Measurements from ENCODE around the gene TRMT44. TPM values are rescaled to one million over a fixed set of nuclear protein-coding genes. Genes with fewer than 3 reads are reported as not detected.

Gene TRMT44
- total RNA-seq, 1 experiment from 2014 or later: 22.9 TPM

DNA sequence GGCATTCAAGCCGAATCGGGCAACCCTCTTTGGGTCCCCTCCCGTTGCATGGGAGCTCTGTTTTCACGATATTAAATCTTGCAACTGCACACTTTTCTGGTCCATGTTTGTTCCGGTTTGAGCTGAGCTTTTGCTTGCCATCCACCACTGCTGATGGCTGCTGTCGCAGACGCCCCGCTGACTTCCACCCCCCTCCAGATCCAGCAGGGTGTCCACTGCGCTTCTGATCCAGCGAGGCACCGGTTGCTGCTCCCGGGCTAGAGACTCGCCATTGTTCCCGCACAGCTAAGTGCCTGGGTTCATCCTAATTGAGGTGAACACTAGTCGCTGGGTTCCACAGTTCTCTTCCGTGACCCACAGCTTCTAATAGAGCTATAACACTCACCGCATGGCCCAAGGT lies 13.3 kb upstream of the TRMT44 start:
- POLR2A ChIA-PET (ENCODE audit: low non-redundant PET): no interaction called here
- peak overlapping the region; percentile 85 for H3K4me3 ChIP-seq (ENCODE audit: low read depth, low read length, poor library complexity, severe bottlenecking)
- H3K4me1 ChIP-seq (ENCODE audit: insufficient read depth, low read length, poor library complexity, severe bottlenecking): no peaks in the 10 kb centered on the region
- TF ChIP-seq EZH2 (IDR thresholded peaks at IDR 0.05; ENCODE audit: borderline replicate concordance, low read depth, low read length, poor library complexity, severe bottlenecking): no peak
- TF ChIP-seq, protein P1, sequence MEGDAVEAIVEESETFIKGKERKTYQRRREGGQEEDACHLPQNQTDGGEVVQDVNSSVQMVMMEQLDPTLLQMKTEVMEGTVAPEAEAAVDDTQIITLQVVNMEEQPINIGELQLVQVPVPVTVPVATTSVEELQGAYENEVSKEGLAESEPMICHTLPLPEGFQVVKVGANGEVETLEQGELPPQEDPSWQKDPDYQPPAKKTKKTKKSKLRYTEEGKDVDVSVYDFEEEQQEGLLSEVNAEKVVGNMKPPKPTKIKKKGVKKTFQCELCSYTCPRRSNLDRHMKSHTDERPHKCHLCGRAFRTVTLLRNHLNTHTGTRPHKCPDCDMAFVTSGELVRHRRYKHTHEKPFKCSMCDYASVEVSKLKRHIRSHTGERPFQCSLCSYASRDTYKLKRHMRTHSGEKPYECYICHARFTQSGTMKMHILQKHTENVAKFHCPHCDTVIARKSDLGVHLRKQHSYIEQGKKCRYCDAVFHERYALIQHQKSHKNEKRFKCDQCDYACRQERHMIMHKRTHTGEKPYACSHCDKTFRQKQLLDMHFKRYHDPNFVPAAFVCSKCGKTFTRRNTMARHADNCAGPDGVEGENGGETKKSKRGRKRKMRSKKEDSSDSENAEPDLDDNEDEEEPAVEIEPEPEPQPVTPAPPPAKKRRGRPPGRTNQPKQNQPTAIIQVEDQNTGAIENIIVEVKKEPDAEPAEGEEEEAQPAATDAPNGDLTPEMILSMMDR (conservative IDR thresholded peaks at IDR 0.05; ENCODE audit: low read depth, low read length): no peak
- H3K27ac ChIP-seq (ENCODE audit: low read depth, low read length, poor library complexity, severe bottlenecking): peak overlapping the region; percentile 72
- BruUV-seq (replicated peaks): no TSS peak
- DNase-seq (ENCODE audit: low spot score): no peak
- no peaks in the 10 kb centered on the region for H3K27me3 ChIP-seq (replicated peaks; ENCODE audit: insufficient read depth, low read depth, low read length, poor library complexity)
- H3K36me3 ChIP-seq (ENCODE audit: insufficient read depth, low read length, poor library complexity, severe bottlenecking): no peaks in the 10 kb centered on the region
- H3K9me3 ChIP-seq (ENCODE audit: low read depth, low read length, poor library complexity, severe bottlenecking): no peaks in the 10 kb centered on the region
- intact Hi-C loops (cut with micrococcal nuclease; ENCODE audit: unreplicated experiment): no loop called here
- CTCF ChIA-PET: no interaction called here

DNA sequence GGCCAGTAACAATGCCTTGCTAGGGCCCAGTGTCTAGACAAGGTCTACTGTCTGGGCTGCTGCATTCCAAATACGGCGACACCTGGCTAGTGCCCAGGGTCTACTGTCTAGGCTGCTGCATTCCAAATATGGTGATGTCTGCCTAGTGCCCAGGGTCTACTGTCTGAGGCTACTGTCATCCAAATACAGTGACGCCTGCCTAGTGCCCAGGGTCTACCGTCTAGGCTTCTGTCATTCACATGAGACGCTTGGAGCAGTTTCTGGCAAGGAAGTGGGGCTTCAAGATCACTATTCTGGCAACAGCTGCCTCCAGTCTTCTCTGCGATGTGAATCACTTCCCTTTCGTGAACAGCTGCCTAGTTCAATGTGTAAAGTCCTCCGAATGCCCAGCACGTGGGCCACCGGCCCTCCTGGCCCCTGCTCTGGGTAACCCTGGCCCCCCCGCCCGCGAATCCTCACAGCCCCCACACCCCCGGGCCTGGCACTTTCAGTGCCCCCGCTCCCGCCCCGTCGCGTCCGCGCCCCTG lies 12.8 kb upstream of the TRMT44 start:
- no TSS peak for BruUV-seq (replicated peaks)
- intact Hi-C loops (cut with micrococcal nuclease; ENCODE audit: unreplicated experiment): no loop called here
- H3K36me3 ChIP-seq (ENCODE audit: insufficient read depth, low read length, poor library complexity, severe bottlenecking): no peaks in the 10 kb centered on the region
- no peaks in the 10 kb centered on the region for H3K9me3 ChIP-seq (ENCODE audit: low read depth, low read length, poor library complexity, severe bottlenecking)
- DNase-seq (ENCODE audit: low spot score): peak; percentile 12
- POLR2A ChIA-PET (ENCODE audit: low non-redundant PET): no interaction called here
- TF ChIP-seq, protein P1 (conservative IDR thresholded peaks at IDR 0.05; ENCODE audit: low read depth, low read length): no peak
- no peak for TF ChIP-seq EZH2 (IDR thresholded peaks at IDR 0.05; ENCODE audit: borderline replicate concordance, low read depth, low read length, poor library complexity, severe bottlenecking)
- peak overlapping the region; percentile 72 for H3K27ac ChIP-seq (ENCODE audit: low read depth, low read length, poor library complexity, severe bottlenecking)
- CTCF ChIA-PET: interaction anchor here (0.6 to 1.2 kb wide), 4 partner anchors 17 to 490 kb away, joined by 3 to 5 read pairs (median 3); no protein-coding TSS in a partner anchor
- H3K4me1 ChIP-seq (ENCODE audit: insufficient read depth, low read length, poor library complexity, severe bottlenecking): no peaks in the 10 kb centered on the region
- no peaks in the 10 kb centered on the region for H3K27me3 ChIP-seq (replicated peaks; ENCODE audit: insufficient read depth, low read depth, low read length, poor library complexity)
- H3K4me3 ChIP-seq (ENCODE audit: low read depth, low read length, poor library complexity, severe bottlenecking): peak overlapping the region; percentile 85

DNA sequence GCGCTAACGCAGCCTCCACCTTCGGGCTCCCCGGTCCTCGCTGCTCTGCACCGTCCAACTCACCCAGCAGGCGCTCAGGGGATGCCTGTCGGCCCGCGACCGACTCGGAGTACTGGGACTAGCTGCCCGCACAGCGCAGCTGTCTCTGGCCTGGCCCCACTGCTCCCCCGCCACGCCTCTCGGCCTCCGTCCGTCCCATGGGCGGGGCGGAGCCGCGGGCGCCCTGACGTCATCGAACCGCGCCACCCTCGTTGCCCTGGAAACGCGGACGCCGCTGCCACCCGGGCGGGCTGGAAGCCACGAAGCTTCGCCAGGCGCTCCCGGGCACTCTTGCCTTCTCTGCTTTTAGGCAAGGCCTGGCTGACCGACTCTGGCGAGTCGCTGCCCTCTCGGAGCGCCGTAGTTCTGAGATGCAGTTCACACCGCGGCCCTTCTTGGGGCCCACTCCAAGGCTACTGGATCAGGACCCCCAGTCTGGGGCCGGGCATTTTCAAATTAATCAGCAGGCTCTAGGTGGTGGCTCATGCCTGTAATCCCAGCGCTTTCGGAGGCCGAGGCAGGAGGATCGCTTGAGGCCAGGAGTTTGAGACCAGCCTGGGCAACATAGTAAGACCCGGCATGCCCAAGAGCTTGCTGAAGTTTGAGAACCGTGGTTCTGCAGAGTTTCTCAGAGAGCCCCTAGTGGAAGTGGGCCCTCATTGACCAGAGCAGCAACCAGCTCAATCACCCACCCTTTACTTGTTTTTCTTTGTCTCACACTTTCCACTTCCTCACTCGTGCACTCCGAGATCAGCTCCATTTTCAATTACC lies 12.1 kb upstream of the TRMT44 start:
- CTCF ChIA-PET: interaction anchor here (0.6 to 1.2 kb wide), 5 partner anchors 18 to 489 kb away, joined by 3 to 5 read pairs (median 3); no protein-coding TSS in a partner anchor
- Histone ChIP-seq H3K9me3 (ENCODE audit: low read depth, low read length, poor library complexity, severe bottlenecking) (no peaks in the 10 kb centered on the region), H3K27ac (ENCODE audit: low read depth, low read length, poor library complexity, severe bottlenecking) (peak overlapping the region; percentile 72), H3K36me3 (ENCODE audit: insufficient read depth, low read length, poor library complexity, severe bottlenecking) (no peaks in the 10 kb centered on the region), H3K4me3 (ENCODE audit: low read depth, low read length, poor library complexity, severe bottlenecking) (peak overlapping the region; percentile 85), H3K27me3 (replicated peaks; ENCODE audit: insufficient read depth, low read depth, low read length, poor library complexity) (no peaks in the 10 kb centered on the region), H3K4me1 (ENCODE audit: insufficient read depth, low read length, poor library complexity, severe bottlenecking) (no peaks in the 10 kb centered on the region)
- intact Hi-C loops (cut with micrococcal nuclease; ENCODE audit: unreplicated experiment): no loop called here
- POLR2A ChIA-PET (ENCODE audit: low non-redundant PET): interaction anchor here (0.6 to 0.7 kb wide), 2 partner anchors 12 to 477 kb away, joined by 3 read pairs; partner anchors contain the start of genes ACOX3 and TRMT44
- TF ChIP-seq, protein P1 (conservative IDR thresholded peaks at IDR 0.05; ENCODE audit: low read depth, low read length): peak; percentile 49
- TF ChIP-seq EZH2 (IDR thresholded peaks at IDR 0.05; ENCODE audit: borderline replicate concordance, low read depth, low read length, poor library complexity, severe bottlenecking): no peak
- BruUV-seq (replicated peaks): no TSS peak
- DNase-seq (ENCODE audit: low spot score): peak; percentile 86

Measured in A673 (cell line).